ENCODE measurements around the gene AHSP. TPM values are rescaled to one million over a fixed set of nuclear protein-coding genes. Genes with fewer than 3 reads are reported as not detected.

The AHSP gene
- total and polyA plus RNA-seq, 2 donors (not counting 1 experiment from before 2014, with no cell fraction given): not detected

- Histone ChIP-seq H3K4me2 (replicated peaks; ENCODE audit: low read depth, low read length, poor library complexity, severe bottlenecking) (no peak overlapping the region), H3K9ac (ENCODE audit: low read length) (no peak overlapping the region), H3K27me3 (replicated peaks in 1 of 4; ENCODE audit: control extremely low read depth in 1 of 4, control insufficient read depth in 3 of 4, insufficient read depth in 4 of 4, low read length in 3 of 4) (no peaks in the 10 kb centered on the region), H3K9me3 (ENCODE audit: control extremely low read depth in 1 of 3, control insufficient read depth in 2 of 3, insufficient read depth in 1 of 3, low read length in 2 of 3) (no peaks in the 10 kb centered on the region), H3K36me3 (replicated peaks in 1 of 2; ENCODE audit: control extremely low read depth in 1 of 2, control insufficient read depth in 1 of 2, extremely low read depth in 1 of 2, insufficient read depth in 2 of 2, low read length in 1 of 2) (peaks cover 0 to 44% of the 10 kb centered on the region in 2 experiments), H3K27ac (ENCODE audit: low read length in 2 of 2) (no peak overlapping the region), H3K4me3 (ENCODE audit: control extremely low read depth in 1 of 5, extremely low read depth in 1 of 5, insufficient read depth in 1 of 5, low read depth in 2 of 5, low read length in 4 of 5) (no peak overlapping the region), H4K20me1 (ENCODE audit: control insufficient read depth, insufficient read depth, low read length, poor library complexity, severe bottlenecking) (peaks cover 9% of the 10 kb centered on the region), H3K79me2 (ENCODE audit: control insufficient read depth, insufficient read depth, low read length) (peaks cover 22% of the 10 kb centered on the region), H2AFZ (ENCODE audit: insufficient read depth, low read depth, low read length, poor library complexity, severe bottlenecking) (no peak overlapping the region), H3K4me1 (ENCODE audit: control insufficient read depth in 2 of 2, insufficient read depth in 2 of 2, low read length in 2 of 2) (no peaks in the 10 kb centered on the region)
- no peak for TF ChIP-seq EZH2 (IDR thresholded peaks at IDR 0.05; ENCODE audit: borderline replicate concordance, insufficient read depth, low read depth, low read length, poor library complexity, severe bottlenecking)
- TF ChIP-seq, protein P1, sequence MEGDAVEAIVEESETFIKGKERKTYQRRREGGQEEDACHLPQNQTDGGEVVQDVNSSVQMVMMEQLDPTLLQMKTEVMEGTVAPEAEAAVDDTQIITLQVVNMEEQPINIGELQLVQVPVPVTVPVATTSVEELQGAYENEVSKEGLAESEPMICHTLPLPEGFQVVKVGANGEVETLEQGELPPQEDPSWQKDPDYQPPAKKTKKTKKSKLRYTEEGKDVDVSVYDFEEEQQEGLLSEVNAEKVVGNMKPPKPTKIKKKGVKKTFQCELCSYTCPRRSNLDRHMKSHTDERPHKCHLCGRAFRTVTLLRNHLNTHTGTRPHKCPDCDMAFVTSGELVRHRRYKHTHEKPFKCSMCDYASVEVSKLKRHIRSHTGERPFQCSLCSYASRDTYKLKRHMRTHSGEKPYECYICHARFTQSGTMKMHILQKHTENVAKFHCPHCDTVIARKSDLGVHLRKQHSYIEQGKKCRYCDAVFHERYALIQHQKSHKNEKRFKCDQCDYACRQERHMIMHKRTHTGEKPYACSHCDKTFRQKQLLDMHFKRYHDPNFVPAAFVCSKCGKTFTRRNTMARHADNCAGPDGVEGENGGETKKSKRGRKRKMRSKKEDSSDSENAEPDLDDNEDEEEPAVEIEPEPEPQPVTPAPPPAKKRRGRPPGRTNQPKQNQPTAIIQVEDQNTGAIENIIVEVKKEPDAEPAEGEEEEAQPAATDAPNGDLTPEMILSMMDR (IDR thresholded peaks at IDR 0.05): no peak
- Mint-ChIP-seq H3K9me3 (ENCODE audit: insufficient read depth) (no peaks in the 10 kb centered on the region), H3K27me3 (no peaks in the 10 kb centered on the region), H3K4me1 (no peaks in the 10 kb centered on the region), H3K27ac (no peak overlapping the region), H3K4me3 (no peak overlapping the region)
- over 99% methylated on average over 8 of the region's 8 CpGs for WGBS (ENCODE audit: insufficient coverage)
- no peak for DNase-seq
- ChIA-PET CTCF (no interaction called here), POLR2A (interaction anchor here (1.2 kb wide), 1 partner anchor 10 kb away, joined by 3 read pairs; the partner anchor contains the start of gene RUSF1)
- intact Hi-C loops (cut with micrococcal nuclease): no loop called here
- no peak for ATAC-seq (ENCODE audit: low read depth)
Measured at GRCh38 chr16:31498493-31498892, 29.2 kb upstream of the AHSP start.

- Histone ChIP-seq H3K9ac (ENCODE audit: low read length) (no peak overlapping the region), H3K4me3 (ENCODE audit: control extremely low read depth in 1 of 5, extremely low read depth in 1 of 5, insufficient read depth in 1 of 5, low read depth in 2 of 5, low read length in 4 of 5) (no peak overlapping the region), H3K27me3 (replicated peaks in 1 of 4; ENCODE audit: control extremely low read depth in 1 of 4, control insufficient read depth in 3 of 4, insufficient read depth in 4 of 4, low read length in 3 of 4) (no peaks in the 10 kb centered on the region), H4K20me1 (ENCODE audit: control insufficient read depth, insufficient read depth, low read length, poor library complexity, severe bottlenecking) (peaks cover 9% of the 10 kb centered on the region), H2AFZ (ENCODE audit: insufficient read depth, low read depth, low read length, poor library complexity, severe bottlenecking) (no peak overlapping the region), H3K79me2 (ENCODE audit: control insufficient read depth, insufficient read depth, low read length) (peaks cover 22% of the 10 kb centered on the region), H3K4me2 (replicated peaks; ENCODE audit: low read depth, low read length, poor library complexity, severe bottlenecking) (no peak overlapping the region), H3K36me3 (replicated peaks in 1 of 2; ENCODE audit: control extremely low read depth in 1 of 2, control insufficient read depth in 1 of 2, extremely low read depth in 1 of 2, insufficient read depth in 2 of 2, low read length in 1 of 2) (peaks cover 0 to 41% of the 10 kb centered on the region in 2 experiments), H3K4me1 (ENCODE audit: control insufficient read depth in 2 of 2, insufficient read depth in 2 of 2, low read length in 2 of 2) (no peaks in the 10 kb centered on the region), H3K9me3 (ENCODE audit: control extremely low read depth in 1 of 3, control insufficient read depth in 2 of 3, insufficient read depth in 1 of 3, low read length in 2 of 3) (no peaks in the 10 kb centered on the region), H3K27ac (ENCODE audit: low read length in 2 of 2) (no peak overlapping the region)
- ChIA-PET POLR2A (no interaction called here), CTCF (no interaction called here)
- WGBS (ENCODE audit: insufficient coverage): 98% methylated on average over 7 of the region's 8 CpGs
- intact Hi-C loops (cut with micrococcal nuclease): no loop called here
- ATAC-seq (ENCODE audit: low read depth) (no peak), DNase-seq (no peak)
- no peaks in the 10 kb centered on the region for H3K4me1 Mint-ChIP-seq
- H3K4me3 Mint-ChIP-seq: no peak overlapping the region
- H3K27me3 Mint-ChIP-seq: no peaks in the 10 kb centered on the region
- TF ChIP-seq, protein P1 (IDR thresholded peaks at IDR 0.05): no peak
- TF ChIP-seq EZH2 (IDR thresholded peaks at IDR 0.05; ENCODE audit: borderline replicate concordance, insufficient read depth, low read depth, low read length, poor library complexity, severe bottlenecking): no peak
- no peaks in the 10 kb centered on the region for H3K9me3 Mint-ChIP-seq (ENCODE audit: insufficient read depth)
- no peak overlapping the region for H3K27ac Mint-ChIP-seq
Measured at GRCh38 chr16:31499928-31500327, 27.8 kb upstream of the AHSP start.

All from B cell (primary cell).